Fibroblast of lung (primary cell): ENCODE results near the gene MAPK8. TPM values are rescaled to one million over a fixed set of nuclear protein-coding genes. Genes with fewer than 3 reads are reported as not detected.

Experiments used
- DNase-seq, 2 donors: peaks; one replicate each; pipeline versions ENCODE4 v3.0.0 to v3.0.0-alpha.2; 2010; ENCODE audit warnings: low read depth in 2 of 2
- H2AFZ ChIP-seq: 2 replicates; pipeline ENCODE4 v1.5.1; 2012; ENCODE audit warnings: low read length, control low read depth, inconsistent platforms
- H3K27ac ChIP-seq: 2 replicates; pipeline ENCODE4 v1.5.1; 2011; ENCODE audit warnings: low read length, control low read depth; ENCODE audit not compliant: insufficient read depth
- H3K27me3 ChIP-seq: 2 replicates; pipeline ENCODE4 v1.5.1; 2011; ENCODE audit warnings: mild to moderate bottlenecking, low read length; ENCODE audit not compliant: control insufficient read depth, insufficient read depth
- H3K36me3 ChIP-seq: 2 replicates; pipeline ENCODE4 v1.5.1; 2011; ENCODE audit warnings: low read length; ENCODE audit not compliant: control insufficient read depth, insufficient read depth
- H3K4me1 ChIP-seq: 2 replicates; pipeline ENCODE4 v1.5.1; 2011; ENCODE audit warnings: low read length; ENCODE audit not compliant: control insufficient read depth, insufficient read depth; ENCODE audit errors: extremely low read depth
- H3K4me2 ChIP-seq: 2 replicates; pipeline ENCODE4 v1.5.1; 2011; ENCODE audit warnings: low read length, control low read depth; ENCODE audit not compliant: insufficient read depth; ENCODE audit errors: extremely low read depth
- H3K4me3 ChIP-seq, 4 experiments: fragments of 200-600 bp in 1 of 4; sonication (generic) in 1 of 4; replicated peaks in 1 of 4; 2 replicates each; pipeline ENCODE4 v1.5.1; 2011 to 2016; ENCODE audit warnings: low read length in 4 of 4, low read depth in 3 of 4, mild to moderate bottlenecking in 3 of 4, control low read depth in 2 of 4, inconsistent platforms in 1 of 4, mixed read lengths in 1 of 4; ENCODE audit not compliant: insufficient read depth in 1 of 4; ENCODE audit errors: control extremely low read depth in 1 of 4
- H3K79me2 ChIP-seq: 2 replicates; pipeline ENCODE4 v1.5.1; 2012; ENCODE audit warnings: mild to moderate bottlenecking, low read length, inconsistent platforms; ENCODE audit not compliant: control insufficient read depth, insufficient read depth
- H3K9ac ChIP-seq: 2 replicates; pipeline ENCODE4 v1.5.1; 2011; ENCODE audit warnings: mild to moderate bottlenecking, low read length, control low read depth; ENCODE audit not compliant: insufficient read depth
- H3K9me3 ChIP-seq: 2 replicates; pipeline ENCODE4 v1.5.1; 2012; ENCODE audit warnings: low read depth, low read length; ENCODE audit not compliant: control insufficient read depth, insufficient read depth
- H4K20me1 ChIP-seq: 2 replicates; pipeline ENCODE4 v1.5.1; 2011; ENCODE audit warnings: low read length; ENCODE audit not compliant: control insufficient read depth, insufficient read depth; ENCODE audit errors: extremely low read depth
- CTCF ChIP-seq, 2 donors: IDR thresholded peaks in 1 of 2; conservative IDR thresholded peaks in 1 of 2; 1 replicate in 1 of 2; 2 replicates in 1 of 2; pipeline ENCODE4 v1.5.1; 2011 to 2012; ENCODE audit warnings: low read length in 2 of 2, control low read depth in 1 of 2, inconsistent platforms in 1 of 2, low read depth in 1 of 2, mild to moderate bottlenecking in 1 of 2
- EZH2 ChIP-seq: IDR thresholded peaks from 2 replicates; pipeline ENCODE4 v1.5.1; 2012; ENCODE audit warnings: low read length, control low read depth, mild to moderate bottlenecking; ENCODE audit errors: missing control alignments
- polyA plus RNA-seq, 2 donors: library from polyadenylated mRNA; depleted of rRNA in 1 of 2; stranded (reverse) in 1 of 2; unstranded in 1 of 2; fragments of >200 nt; gene quantifications; 2 replicates each; pipeline ENCODE4 v1.2.1, GENCODE V29; 2011 to 2012; ENCODE audit warnings: missing spikeins in 1 of 2
- total RNA-seq: library from RNA; depleted of rRNA; stranded (reverse); fragments of >200 nt; gene quantifications from 2 replicates; pipeline ENCODE4 v1.2.1, GENCODE V29; 2014

The MAPK8 gene
- total and polyA plus RNA-seq, 2 donors (not counting 1 experiment from before 2014, with no cell fraction given) = 29.4 to 53.7 TPM

- DNase-seq = no peak
- H3K4me3 ChIP-seq = no peak overlapping the region
Measured at GRCh38 chr10:48456808-48457761, 150.6 kb downstream of the MAPK8 start.

GRCh38 chr10:48457949-48458661 lies 151.6 kb downstream of the MAPK8 start:
- Histone ChIP-seq H3K4me2 (no peak overlapping the region), H3K27me3 (no peaks in the 10 kb centered on the region), H2AFZ (no peak overlapping the region), H4K20me1 (no peaks in the 10 kb centered on the region), H3K9me3 (no peaks in the 10 kb centered on the region), H3K9ac (no peak overlapping the region), H3K4me3 (no peak overlapping the region), H3K27ac (no peak overlapping the region), H3K79me2 (peaks cover 6% of the 10 kb centered on the region), H3K36me3 (peaks cover 8% of the 10 kb centered on the region), H3K4me1 (peaks cover 6% of the 10 kb centered on the region)
- no peak for TF ChIP-seq EZH2
- no peak for DNase-seq

More at GRCh38 chr10:48456808-48457761, 150.6 kb downstream of the MAPK8 start:
- no peaks in the 10 kb centered on the region for H3K9me3 ChIP-seq
- TF ChIP-seq CTCF (conservative IDR thresholded peaks at IDR 0.05 in 1 of 2, IDR thresholded peaks at IDR 0.05 in 1 of 2; ENCODE audit: low read depth in 1 of 2, low read length in 2 of 2) (no peak), EZH2 (no peak)
- H4K20me1 ChIP-seq = no peaks in the 10 kb centered on the region
- no peak overlapping the region for H3K9ac ChIP-seq
- H2AFZ ChIP-seq = no peak overlapping the region
- peaks cover 6% of the 10 kb centered on the region for H3K79me2 ChIP-seq
- H3K27me3 ChIP-seq = no peaks in the 10 kb centered on the region
- peaks cover 8% of the 10 kb centered on the region for H3K36me3 ChIP-seq
- H3K27ac ChIP-seq = no peak overlapping the region
- H3K4me1 ChIP-seq = peaks cover 6% of the 10 kb centered on the region
- no peak overlapping the region for H3K4me2 ChIP-seq

- H4K20me1 ChIP-seq = no peaks in the 10 kb centered on the region
- no peak for TF ChIP-seq CTCF (conservative IDR thresholded peaks at IDR 0.05 in 1 of 2, IDR thresholded peaks at IDR 0.05 in 1 of 2; ENCODE audit: low read depth in 1 of 2, low read length in 2 of 2)
- no peak for TF ChIP-seq EZH2
Measured at GRCh38 chr10:48458662-48459048, 152.2 kb downstream of the MAPK8 start.

More at GRCh38 chr10:48458662-48459048, 152.2 kb downstream of the MAPK8 start:
- Histone ChIP-seq H3K4me1 (peaks cover 6% of the 10 kb centered on the region), H3K4me3 (no peak overlapping the region), H3K36me3 (peaks cover 8% of the 10 kb centered on the region), H3K27ac (no peak overlapping the region), H2AFZ (no peak overlapping the region), H3K27me3 (no peaks in the 10 kb centered on the region), H3K4me2 (no peak overlapping the region), H3K9me3 (no peaks in the 10 kb centered on the region), H3K79me2 (peaks cover 6% of the 10 kb centered on the region), H3K9ac (no peak overlapping the region)
- no peak for DNase-seq
